NT2/D1 (cell line): Measurements from ENCODE around the gene FKBP5.

ENCODE experiments used
- DNase-seq: peaks from one replicate; pipeline ENCODE4 v3.0.0-alpha.2; 2011; ENCODE audit warnings: low read depth, low spot score
- H3K27me3 ChIP-seq: 2 replicates; pipeline ENCODE4 v1.6.0; 2011; ENCODE audit warnings: mild to moderate bottlenecking; ENCODE audit not compliant: insufficient read length, insufficient read depth
- H3K36me3 ChIP-seq: 2 replicates; pipeline ENCODE4 v1.6.1; 2011; ENCODE audit warnings: mild to moderate bottlenecking, low read length, mixed read lengths; ENCODE audit not compliant: insufficient read depth, insufficient read length
- H3K4me1 ChIP-seq: 2 replicates; pipeline ENCODE4 v1.5.1; 2011; ENCODE audit not compliant: insufficient read depth, insufficient read length
- H3K4me3 ChIP-seq: 2 replicates; pipeline ENCODE4 v1.5.1; 2011; ENCODE audit warnings: low read depth; ENCODE audit not compliant: insufficient read length
- H3K9ac ChIP-seq: 2 replicates; pipeline ENCODE4 v1.6.0; 2011; ENCODE audit warnings: low read depth; ENCODE audit not compliant: insufficient read length
- H3K9me3 ChIP-seq: 2 replicates; pipeline ENCODE4 v1.5.1; 2011; ENCODE audit warnings: mild to moderate bottlenecking, low read length; ENCODE audit not compliant: insufficient read depth
- SUZ12 ChIP-seq: IDR thresholded peaks from 2 replicates; pipeline ENCODE4 v1.6.1; 2011; ENCODE audit not compliant: insufficient read length, insufficient read depth; ENCODE audit errors: extremely low read depth
- YY1 ChIP-seq: IDR thresholded peaks from 2 replicates; pipeline ENCODE4 v1.6.1; 2011; ENCODE audit not compliant: insufficient read length, insufficient read depth
- ZNF274 ChIP-seq: IDR thresholded peaks from 2 replicates; pipeline ENCODE4 v1.6.1; 2011; ENCODE audit warnings: mild to moderate bottlenecking, low read depth, low read length

The FKBP5 gene

DNA sequence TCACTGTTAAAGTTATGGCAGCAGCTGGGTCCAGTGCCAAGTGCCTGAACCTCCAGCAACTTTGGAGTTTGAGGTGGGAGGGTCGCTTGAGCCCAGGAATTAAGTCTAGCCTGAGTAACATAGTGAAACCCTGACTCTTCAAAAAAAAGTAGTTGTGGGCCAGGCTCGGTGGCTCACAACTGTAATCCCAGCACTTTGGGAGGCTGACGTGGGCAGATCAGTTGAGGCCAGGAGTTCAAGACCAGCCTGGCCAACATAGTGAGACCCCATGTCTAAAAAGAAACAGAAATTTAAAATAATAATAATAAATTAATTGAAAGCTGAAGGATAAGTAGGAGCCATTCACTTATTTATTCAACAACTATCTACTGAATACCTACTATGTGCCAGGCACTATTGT lies 33.8 kb downstream of the FKBP5 start:
- no peaks in the 10 kb centered on the region for H3K36me3 ChIP-seq
- TF ChIP-seq ZNF274 = no peak
- no peak for TF ChIP-seq YY1
- no peak for TF ChIP-seq SUZ12
- no peak overlapping the region for H3K4me3 ChIP-seq
- no peaks in the 10 kb centered on the region for H3K9me3 ChIP-seq
- no peak overlapping the region for H3K9ac ChIP-seq
- H3K27me3 ChIP-seq = no peaks in the 10 kb centered on the region
- DNase-seq = no peak
- H3K4me1 ChIP-seq = no peaks in the 10 kb centered on the region

DNA sequence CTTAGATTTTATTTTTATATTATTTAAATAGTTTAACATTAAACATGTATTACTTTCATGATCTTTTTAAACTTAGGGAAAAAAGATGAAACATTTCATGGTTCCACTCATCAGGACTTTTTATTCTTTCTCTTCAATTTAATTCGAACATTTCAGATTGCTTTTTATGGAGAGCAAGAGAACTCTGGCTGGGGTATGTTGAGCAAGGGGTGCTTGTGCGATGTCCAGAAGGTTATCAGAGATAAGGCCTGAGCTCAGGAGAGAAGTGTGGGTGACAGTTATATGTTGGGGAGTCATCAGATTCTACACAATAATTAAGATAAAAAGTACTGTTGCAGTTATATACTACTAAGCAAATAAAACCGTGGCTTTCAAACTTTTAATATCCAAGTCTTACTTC lies 37.5 kb downstream of the FKBP5 start:
- Histone ChIP-seq H3K9me3 (no peaks in the 10 kb centered on the region), H3K27me3 (no peaks in the 10 kb centered on the region), H3K36me3 (no peaks in the 10 kb centered on the region), H3K4me3 (no peak overlapping the region), H3K4me1 (no peaks in the 10 kb centered on the region), H3K9ac (no peak overlapping the region)
- DNase-seq = no peak
- no peak for TF ChIP-seq YY1
- TF ChIP-seq SUZ12 = no peak
- TF ChIP-seq ZNF274 = no peak

DNA sequence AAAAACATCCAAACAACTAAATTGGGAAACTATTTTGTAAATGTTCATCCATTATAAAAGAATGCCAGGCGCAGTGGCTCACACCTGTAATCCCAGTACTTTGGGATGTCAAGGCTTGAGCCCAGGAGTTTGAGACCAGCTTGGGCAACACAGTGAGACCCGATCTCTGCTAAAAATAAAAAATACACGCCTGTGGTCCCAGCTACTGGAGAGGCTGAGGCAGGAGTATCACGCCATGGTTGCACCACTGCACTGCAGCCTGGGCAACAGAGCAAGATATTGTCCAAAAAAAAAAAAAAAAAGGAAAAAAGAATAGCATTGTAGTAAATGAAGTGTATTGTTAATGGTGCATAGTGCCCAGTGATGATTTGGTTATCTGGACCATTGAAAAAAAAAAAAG lies 38.7 kb downstream of the FKBP5 start:
- no peak for TF ChIP-seq SUZ12
- Histone ChIP-seq H3K36me3 (no peaks in the 10 kb centered on the region), H3K9ac (no peak overlapping the region), H3K4me3 (no peak overlapping the region), H3K9me3 (no peaks in the 10 kb centered on the region), H3K27me3 (no peaks in the 10 kb centered on the region), H3K4me1 (no peaks in the 10 kb centered on the region)
- no peak for DNase-seq

GRCh38 chr6:35648203-35648602 lies 40.5 kb downstream of the FKBP5 start:
- DNase-seq = no peak
- H3K36me3 ChIP-seq = no peaks in the 10 kb centered on the region
- H3K4me3 ChIP-seq = no peak overlapping the region
- no peak overlapping the region for H3K9ac ChIP-seq
- H3K9me3 ChIP-seq = no peaks in the 10 kb centered on the region
- H3K27me3 ChIP-seq = no peaks in the 10 kb centered on the region
- TF ChIP-seq YY1 (no peak), SUZ12 (no peak), ZNF274 (no peak)
- no peaks in the 10 kb centered on the region for H3K4me1 ChIP-seq

GRCh38 chr6:35647400-35647799 lies 41.3 kb downstream of the FKBP5 start:
- no peak overlapping the region for H3K4me3 ChIP-seq
- H3K27me3 ChIP-seq = no peaks in the 10 kb centered on the region
- TF ChIP-seq YY1 (no peak), SUZ12 (no peak), ZNF274 (no peak)
- DNase-seq = no peak
- H3K4me1 ChIP-seq = no peaks in the 10 kb centered on the region
- no peaks in the 10 kb centered on the region for H3K36me3 ChIP-seq
- H3K9ac ChIP-seq = no peak overlapping the region
- H3K9me3 ChIP-seq = no peaks in the 10 kb centered on the region

GRCh38 chr6:35643162-35643535 lies 45.6 kb downstream of the FKBP5 start:
- no peak for DNase-seq
- no peaks in the 10 kb centered on the region for H3K27me3 ChIP-seq
- TF ChIP-seq YY1 (no peak), SUZ12 (no peak), ZNF274 (no peak)
- H3K36me3 ChIP-seq = peaks cover 16% of the 10 kb centered on the region
- H3K9ac ChIP-seq = no peak overlapping the region
- no peaks in the 10 kb centered on the region for H3K4me1 ChIP-seq
- no peaks in the 10 kb centered on the region for H3K9me3 ChIP-seq
- H3K4me3 ChIP-seq = no peak overlapping the region

GRCh38 chr6:35642471-35643161 lies 46.1 kb downstream of the FKBP5 start:
- Histone ChIP-seq H3K36me3 (peaks cover 16% of the 10 kb centered on the region), H3K27me3 (no peaks in the 10 kb centered on the region), H3K9me3 (no peaks in the 10 kb centered on the region), H3K9ac (no peak overlapping the region), H3K4me1 (no peaks in the 10 kb centered on the region), H3K4me3 (no peak overlapping the region)
- no peak for TF ChIP-seq ZNF274
- no peak for TF ChIP-seq SUZ12
- no peak for TF ChIP-seq YY1
- no peak for DNase-seq
